PC-3 (cell line): ENCODE data around the gene BCL11B.

Source experiments
- CTCF ChIP-seq: fragments of 300-600 bp; sonication (generic); conservative IDR thresholded peaks from 2 replicates; pipeline ENCODE4 v1.5.1; 2017; ENCODE audit warnings: antibody characterized with exemption, low read depth, mild to moderate bottlenecking, low read length
- EZH2 ChIP-seq: fragments of 300-600 bp; sonication (generic); IDR thresholded peaks from one replicate; pipeline ENCODE4 v1.6.1; 2017; ENCODE audit warnings: antibody characterized with exemption, mild to moderate bottlenecking, low read length; ENCODE audit not compliant: unreplicated experiment

GRCh38 chr14:99214701-99215100 lies 57.3 kb downstream of the BCL11B start:
- no peak for TF ChIP-seq CTCF
- TF ChIP-seq EZH2 = no peak
